H1 (cell line): Measurements from ENCODE around the gene CDH9. TPM values are rescaled to one million over a fixed set of nuclear protein-coding genes. Genes with fewer than 3 reads are reported as not detected.
A peak's percentile ranks its signal among the peaks of the same experiment; 100 is the strongest.

Experiments
- CTCF ChIA-PET: fragments of 300-600 bp; sonication (Branson Sonifier 250); formaldehyde crosslinking; loops from one replicate; lab custom pipeline; 2021; ENCODE audit not compliant: partially characterized antibody; lab: Charles Lee
- POLR2A ChIA-PET: fragments of 300-600 bp; sonication (Branson Sonifier 250); formaldehyde crosslinking; loops from one replicate; lab custom pipeline; 2021; ENCODE audit warnings: inconsistent platforms; ENCODE audit not compliant: partially characterized antibody; lab: Charles Lee
- DNase-seq, 2 experiments: peaks; one replicate each; pipeline versions ENCODE4 v3.0.0 to v3.0.0-alpha.2; 2010 to 2022; ENCODE audit warnings: low spot score in 2 of 2, low read depth in 1 of 2, mixed read lengths in 1 of 2
- FAIRE-seq: peaks from 2 replicates; lab custom pipeline; 2011; peaks lifted over from hg19 to GRCh38; lab: Jason Lieb, UNC
- H2AFZ ChIP-seq: 2 replicates; pipeline ENCODE4 v1.8.1; 2012; ENCODE audit warnings: low read length, inconsistent platforms
- H2AK5ac ChIP-seq: 2 replicates; pipeline ENCODE4 v1.6.1; 2013; ENCODE audit warnings: low read depth, low read length
- H2BK120ac ChIP-seq: replicated peaks from 2 replicates; pipeline ENCODE3; 2013; ENCODE audit warnings: low read depth, low read length, inconsistent platforms
- H2BK12ac ChIP-seq: 2 replicates; pipeline ENCODE4 v1.6.1; 2013; ENCODE audit warnings: low read depth, low read length
- H2BK15ac ChIP-seq: 2 replicates; pipeline ENCODE4 v1.6.1; 2013; ENCODE audit warnings: low read length
- H2BK20ac ChIP-seq: 2 replicates; pipeline ENCODE4 v1.6.1; 2013; ENCODE audit warnings: low read length
- H2BK5ac ChIP-seq: 2 replicates; pipeline ENCODE4 v1.6.1; 2013; ENCODE audit warnings: low read depth, low read length
- H3K14ac ChIP-seq: 2 replicates; pipeline ENCODE4 v1.6.1; 2013; ENCODE audit warnings: inconsistent platforms; ENCODE audit not compliant: insufficient read length
- H3K18ac ChIP-seq: 2 replicates; pipeline ENCODE4 v1.6.1; 2013; ENCODE audit warnings: low read length; ENCODE audit errors: extremely low read depth
- H3K23ac ChIP-seq: 2 replicates; pipeline ENCODE4 v1.6.1; 2013; ENCODE audit warnings: inconsistent platforms; ENCODE audit not compliant: insufficient read length
- H3K23me2 ChIP-seq: 2 replicates; pipeline ENCODE4 v1.6.1; 2013; ENCODE audit warnings: low read depth, low read length
- H3K27ac ChIP-seq: 2 replicates; pipeline ENCODE4 v1.6.1; 2011; ENCODE audit warnings: low read depth, low read length, inconsistent platforms
- H3K27me3 ChIP-seq, 4 experiments: replicated peaks in 1 of 4; 1 replicate in 1 of 4; 2 replicates in 3 of 4; pipeline versions ENCODE4 v1.6.1 to v1.8.1; 2011 to 2013; ENCODE audit warnings: low read length in 3 of 4, mild to moderate bottlenecking in 3 of 4, inconsistent platforms in 2 of 4, mixed read lengths in 2 of 4, moderate library complexity in 1 of 4; ENCODE audit not compliant: control insufficient read depth in 3 of 4, insufficient read depth in 3 of 4; ENCODE audit errors: extremely low read depth in 1 of 4
- H3K36me3 ChIP-seq, 4 experiments: 2 replicates each; pipeline versions ENCODE4 v1.6.1 to v1.8.1; 2011 to 2013; ENCODE audit warnings: mild to moderate bottlenecking in 4 of 4, low read length in 3 of 4, moderate library complexity in 2 of 4, control low read depth in 1 of 4, inconsistent platforms in 1 of 4; ENCODE audit not compliant: insufficient read depth in 4 of 4, control insufficient read depth in 2 of 4
- H3K4ac ChIP-seq: replicated peaks from 2 replicates; pipeline ENCODE3; 2013; ENCODE audit warnings: low read length, low read depth, mixed read lengths, inconsistent platforms; ENCODE audit not compliant: insufficient read length
- H3K4me1 ChIP-seq, 4 experiments: replicated peaks in 1 of 4; 1 replicate in 1 of 4; 2 replicates in 3 of 4; pipeline versions ENCODE4 v1.6.1 to v1.8.1; 2011 to 2013; ENCODE audit warnings: low read length in 3 of 4, inconsistent platforms in 2 of 4, mixed read lengths in 1 of 4; ENCODE audit not compliant: insufficient read depth in 4 of 4, control insufficient read depth in 3 of 4
- H3K4me2 ChIP-seq, 2 experiments: 2 replicates each; pipeline versions ENCODE4 v1.6.1 to v1.8.1; 2011 to 2013; ENCODE audit warnings: low read depth in 2 of 2, low read length in 2 of 2, control low read depth in 1 of 2, inconsistent platforms in 1 of 2, mild to moderate bottlenecking in 1 of 2; ENCODE audit not compliant: insufficient read depth in 1 of 2
- H3K4me3 ChIP-seq, 4 experiments: fragments of 200-600, 300-600 bp in 1 of 4; sonication (generic), shearing (Covaris generic), sonication (Bioruptor Twin) in 1 of 4; 2 replicates each; pipeline versions ENCODE4 v1.5.1 to v1.8.1; 2011 to 2016; ENCODE audit warnings: low read length in 4 of 4, low read depth in 3 of 4, control low read depth in 2 of 4, inconsistent platforms in 2 of 4, mild to moderate bottlenecking in 2 of 4, mixed read lengths in 1 of 4, moderate library complexity in 1 of 4; ENCODE audit not compliant: insufficient read depth in 2 of 4; ENCODE audit errors: extremely low read depth in 1 of 4
- H3K56ac ChIP-seq: replicated peaks from 2 replicates; pipeline ENCODE3; 2013; ENCODE audit warnings: low read depth, mild to moderate bottlenecking, mixed read lengths, low read length, inconsistent platforms; ENCODE audit not compliant: insufficient read length
- H3K79me1 ChIP-seq: 2 replicates; pipeline ENCODE4 v1.6.1; 2013; ENCODE audit warnings: low read depth, low read length, control low read depth
- H3K79me2 ChIP-seq, 2 experiments: 2 replicates each; pipeline versions ENCODE4 v1.6.1 to v1.8.1; 2012 to 2013; ENCODE audit warnings: low read length in 2 of 2, mild to moderate bottlenecking in 2 of 2, inconsistent platforms in 1 of 2; ENCODE audit not compliant: insufficient read depth in 2 of 2, control insufficient read depth in 1 of 2
- H3K9ac ChIP-seq, 4 experiments: replicated peaks in 1 of 4; 1 replicate in 1 of 4; 2 replicates in 3 of 4; pipeline versions ENCODE4 v1.6.1 to v1.8.1; 2011 to 2013; ENCODE audit warnings: low read depth in 3 of 4, low read length in 3 of 4, control low read depth in 2 of 4, mild to moderate bottlenecking in 2 of 4, moderate library complexity in 2 of 4, inconsistent platforms in 1 of 4; ENCODE audit errors: extremely low read depth in 1 of 4
- H3K9me3 ChIP-seq, 2 experiments: 2 replicates each; pipeline versions ENCODE4 v1.6.1 to v1.8.1; 2012 to 2013; ENCODE audit warnings: mild to moderate bottlenecking in 2 of 2, moderate library complexity in 2 of 2, control low read depth in 1 of 2, inconsistent platforms in 1 of 2, low read depth in 1 of 2, low read length in 1 of 2, mixed read lengths in 1 of 2; ENCODE audit not compliant: insufficient read depth in 2 of 2
- H4K20me1 ChIP-seq, 2 experiments: replicated peaks in 1 of 2; 2 replicates each; pipeline versions ENCODE3 to v1.8.1; 2011 to 2013; ENCODE audit warnings: inconsistent platforms in 2 of 2, low read length in 2 of 2, mild to moderate bottlenecking in 1 of 2; ENCODE audit not compliant: insufficient read depth in 2 of 2, control insufficient read depth in 1 of 2
- H4K5ac ChIP-seq: 2 replicates; pipeline ENCODE4 v1.6.1; 2013; ENCODE audit warnings: low read length, low read depth, mixed read lengths, inconsistent platforms; ENCODE audit not compliant: insufficient read length
- H4K8ac ChIP-seq: 2 replicates; pipeline ENCODE4 v1.8.0; 2013; ENCODE audit warnings: mild to moderate bottlenecking, moderate library complexity, low read length, inconsistent platforms; ENCODE audit not compliant: insufficient read depth; ENCODE audit errors: extremely low read depth
- H4K91ac ChIP-seq: replicated peaks from 2 replicates; pipeline ENCODE3; 2013; ENCODE audit warnings: low read length, mixed read lengths, inconsistent platforms; ENCODE audit not compliant: insufficient read length
- NRF1 ChIP-seq: IDR thresholded peaks from 2 replicates; pipeline ENCODE4 v1.6.1; 2011; ENCODE audit warnings: mild to moderate bottlenecking, low read depth, low read length, improper control_type of control experiment
- RAD21 ChIP-seq, 2 experiments: IDR thresholded peaks in 1 of 2; conservative IDR thresholded peaks in 1 of 2; 2 replicates each; pipeline ENCODE4 v1.6.1; 2011; ENCODE audit warnings: low read depth in 2 of 2, low read length in 2 of 2, improper control_type of control experiment in 1 of 2, inconsistent platforms in 1 of 2, mild to moderate bottlenecking in 1 of 2, moderate library complexity in 1 of 2
- TCF12 ChIP-seq: IDR thresholded peaks from 2 replicates; pipeline ENCODE4 v1.6.1; 2011; ENCODE audit warnings: low read depth, mild to moderate bottlenecking, low read length
- WGBS, 2 experiments: shearing (Covaris generic) in 1 of 2; methylation state at CpG; one replicate each; pipeline versions ENCODE4 v1.1.6 to v1.1.7; 2013 to 2015; ENCODE audit warnings: low lambda C conversion rate in 2 of 2, mixed read lengths in 2 of 2, inconsistent platforms in 1 of 2, low coverage in 1 of 2, missing lambda C conversion rate in 1 of 2; ENCODE audit not compliant: insufficient replicate concordance in 2 of 2, insufficient coverage in 1 of 2, insufficient read length in 1 of 2; ENCODE audit errors: extremely low coverage in 1 of 2, missing lambda C conversion rate in 1 of 2; 5-methylcytosine and 5-hydroxymethylcytosine counted together
- polyA plus RNA-seq, 7 experiments: library from polyadenylated mRNA; depleted of rRNA in 3 of 7; stranded (reverse) in 5 of 7; unstranded in 2 of 7; fragments of >200 nt in 5 of 7; fragments of 200-250 nt in 2 of 7; gene quantifications; 1 replicate in 5 of 7; 2 replicates in 1 of 7; 4 replicates in 1 of 7; pipeline versions ENCODE4 v1.2.1 to v1.2.3, GENCODE V29; 2011 to 2013; ENCODE audit warnings: missing spikeins in 2 of 7, mixed read lengths in 2 of 7
- total RNA-seq: library from RNA; stranded (reverse); fragmentation: NEBNext Ultra II Directional; extraction: Animal tissue kit (Norgen Biotek cat#: 25700); gene quantifications from 2 replicates; pipeline ENCODE4 v1.2.1, GENCODE V29; 2021
- TF ChIP-seq, protein P1 (sequence below): IDR thresholded peaks from 2 replicates; pipeline ENCODE4 v1.6.1; 2011; ENCODE audit warnings: low read depth, mild to moderate bottlenecking, low read length; ENCODE audit not compliant: insufficient read depth

The CDH9 gene
- total and polyA plus RNA-seq, 2 of the 8 experiments (the other 6 are each of a cell fraction or from before 2014, with no cell fraction given), result 0.54 to 1.0 TPM

DNA sequence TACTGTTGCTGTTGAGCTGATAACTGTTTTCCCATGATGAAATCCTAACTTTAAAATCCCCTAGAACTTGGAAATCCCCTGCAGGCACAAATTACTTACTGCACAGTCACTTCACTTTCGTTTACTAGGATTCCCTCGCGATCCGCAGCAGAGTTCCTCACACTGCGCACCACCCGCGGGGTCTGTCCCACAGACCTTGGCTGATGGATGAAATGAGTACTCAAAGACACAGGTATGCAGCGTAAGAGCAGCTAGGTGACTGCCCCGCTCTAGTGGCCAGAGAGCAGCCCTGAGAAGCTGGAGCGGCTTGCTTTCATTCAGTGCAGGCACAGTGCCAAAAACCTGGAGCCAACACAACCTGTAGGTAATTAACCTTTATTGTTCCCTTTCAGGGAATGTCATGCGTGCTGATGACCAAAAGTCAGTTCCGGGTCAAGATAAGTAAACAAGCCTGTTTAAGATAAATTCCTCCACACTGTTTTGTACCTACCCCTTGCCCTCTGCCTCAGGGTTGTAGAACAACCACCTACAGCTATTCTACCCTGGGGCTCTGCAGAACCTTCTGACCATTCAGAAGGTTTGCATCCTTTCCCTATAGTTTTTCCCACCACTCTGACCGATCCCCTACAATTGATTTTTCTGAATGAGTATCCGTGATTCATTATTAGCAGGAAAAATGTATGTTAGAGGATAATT, 191.2 kb downstream of the CDH9 start:
- H3K4me2 ChIP-seq, result no peak overlapping the region
- CTCF ChIA-PET, result interaction anchor here (1.3 kb wide), 1 partner anchor 28 kb away, joined by 3 read pairs; no protein-coding TSS in a partner anchor
- no peak for TF ChIP-seq NRF1
- TF ChIP-seq TCF12, result no peak
- TF ChIP-seq, protein P1, sequence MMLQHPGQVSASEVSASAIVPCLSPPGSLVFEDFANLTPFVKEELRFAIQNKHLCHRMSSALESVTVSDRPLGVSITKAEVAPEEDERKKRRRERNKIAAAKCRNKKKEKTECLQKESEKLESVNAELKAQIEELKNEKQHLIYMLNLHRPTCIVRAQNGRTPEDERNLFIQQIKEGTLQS, result no peak
- peak in 1 of 2 experiments; percentile 11; a peak in 1 of 4 replicates for TF ChIP-seq RAD21 (IDR thresholded peaks at IDR 0.05 in 1 of 2, conservative IDR thresholded peaks at IDR 0.05 in 1 of 2; ENCODE audit: low read depth in 2 of 2, low read length in 2 of 2)
- H3K9ac ChIP-seq, result no peak overlapping the region
- POLR2A ChIA-PET, result no interaction called here
- H4K8ac ChIP-seq, result no peak overlapping the region
- no peak overlapping the region for H3K4me3 ChIP-seq
- DNase-seq, result no peak
- H2BK5ac ChIP-seq, result no peak overlapping the region
- H2AFZ ChIP-seq, result no peak overlapping the region
- H3K27ac ChIP-seq, result no peak overlapping the region
- H2BK15ac ChIP-seq, result no peak overlapping the region
- H3K23ac ChIP-seq, result no peak overlapping the region
- no peak overlapping the region for H3K14ac ChIP-seq
- H4K91ac ChIP-seq, result no peak overlapping the region
- no peak for FAIRE-seq
- H3K18ac ChIP-seq, result no peak overlapping the region
- H2AK5ac ChIP-seq, result no peak overlapping the region
- H4K20me1 ChIP-seq, result no peaks in the 10 kb centered on the region
- H2BK120ac ChIP-seq, result no peak overlapping the region
- no peaks in the 10 kb centered on the region for H3K79me2 ChIP-seq
- H3K56ac ChIP-seq, result no peak overlapping the region
- WGBS, 2 experiments, result 93% methylated on average over 14 of the region's 14 CpGs; no CpG with 5 or more reads in 1 of the 2 experiments
- H3K27me3 ChIP-seq, result no peaks in the 10 kb centered on the region
- H2BK20ac ChIP-seq, result no peak overlapping the region
- H4K5ac ChIP-seq, result no peak overlapping the region
- no peak overlapping the region for H3K4ac ChIP-seq
- H2BK12ac ChIP-seq, result no peak overlapping the region
- no peaks in the 10 kb centered on the region for H3K23me2 ChIP-seq
- H3K4me1 ChIP-seq, result no peaks in the 10 kb centered on the region
- no peaks in the 10 kb centered on the region for H3K36me3 ChIP-seq
- H3K79me1 ChIP-seq, result no peaks in the 10 kb centered on the region
- H3K9me3 ChIP-seq, result no peaks in the 10 kb centered on the region
